K562 (cell line): Measurements from ENCODE around the gene AAMDC. TPM values are rescaled to one million over a fixed set of nuclear protein-coding genes. Genes with fewer than 3 reads are reported as not detected.

Experiments
- ATAC-seq: fragments of 200-7000 bp; cut with Tn5 transposase; 3 replicates; pipeline ENCODE4 v1.9.1; 2020; ENCODE audit warnings: moderate library complexity
- BruUV-seq: library from RNA; stranded (reverse); fragments of 400-500 nt; replicated peaks from 2 replicates; lab custom pipeline; 2021; lab: Mats Ljungman, UMichigan
- CTCF ChIA-PET: fragments of 300-600 bp; formaldehyde crosslinking; extraction: SDS; loops from one replicate; lab custom pipeline; 2021; ENCODE audit warnings: low intra/inter-chr PET ratio; lab: Yijun Ruan, JAX
- POLR2A ChIA-PET: fragments of 300-600, 350-650 bp; sonication (Branson Sonifier 250); formaldehyde crosslinking; extraction: SDS; loops from one replicate; lab custom pipeline; 2021; ENCODE audit warnings: antibody characterized with exemption, inconsistent platforms; lab: Yijun Ruan, JAX
- DNase-seq, 4 experiments: peaks; one replicate each; pipeline versions ENCODE4 v3.0.0 to v3.0.0-alpha.2; 2011 to 2018; ENCODE audit warnings: low spot score in 3 of 4, mixed read lengths in 3 of 4; ENCODE audit errors: extremely low read depth in 1 of 4
- FAIRE-seq: peaks from 2 replicates; lab custom pipeline; 2011; peaks lifted over from hg19 to GRCh38; lab: Jason Lieb, UNC
- H2AFZ ChIP-seq: 2 replicates; pipeline ENCODE4 v1.6.0; 2011; ENCODE audit warnings: low read depth, low read length, control low read depth, inconsistent platforms
- H3K27ac ChIP-seq: fragments of 200-600 bp; 3 replicates; pipeline ENCODE4 v1.8.0; 2011; ENCODE audit warnings: low read depth, mild to moderate bottlenecking, control low read depth, inconsistent platforms, low read length, moderate library complexity, mixed read lengths; ENCODE audit errors: extremely low read depth
- H3K27me3 ChIP-seq, 2 experiments: fragments of 300-600 bp in 1 of 2; 2 replicates in 1 of 2; 3 replicates in 1 of 2; pipeline versions ENCODE4 v1.6.0 to v1.8.0; 2011; ENCODE audit warnings: inconsistent platforms in 2 of 2, low read length in 2 of 2, mild to moderate bottlenecking in 1 of 2, mixed read lengths in 1 of 2, moderate library complexity in 1 of 2; ENCODE audit not compliant: control insufficient read depth in 2 of 2, insufficient read depth in 2 of 2
- H3K36me3 ChIP-seq: fragments of 300-600 bp; 3 replicates; pipeline ENCODE4 v1.8.0; 2011; ENCODE audit warnings: mild to moderate bottlenecking, low read length, inconsistent platforms; ENCODE audit not compliant: control insufficient read depth, insufficient read depth
- H3K4me1 ChIP-seq, 2 experiments: fragments of 200-600 bp in 1 of 2; replicated peaks in 1 of 2; 2 replicates in 1 of 2; 3 replicates in 1 of 2; pipeline versions ENCODE4 v1.5.1 to v1.8.0; 2011; ENCODE audit warnings: inconsistent platforms in 2 of 2, low read length in 2 of 2, mild to moderate bottlenecking in 1 of 2, mixed read lengths in 1 of 2, moderate library complexity in 1 of 2; ENCODE audit not compliant: control insufficient read depth in 2 of 2, insufficient read depth in 2 of 2
- H3K4me2 ChIP-seq: 2 replicates; pipeline ENCODE4 v1.6.1; 2011; ENCODE audit warnings: low read length, control low read depth, inconsistent platforms, mixed read lengths; ENCODE audit not compliant: insufficient read depth
- H3K4me3 ChIP-seq: fragments of 200-600 bp; sonication (generic), shearing (Covaris generic); 2 replicates; pipeline ENCODE4 v1.5.1; 2016; ENCODE audit warnings: control low read depth, inconsistent platforms
- H3K79me2 ChIP-seq: fragments of 200-600 bp; 3 replicates; pipeline ENCODE4 v1.8.0; 2011; ENCODE audit warnings: low read length, inconsistent platforms; ENCODE audit not compliant: control insufficient read depth, insufficient read depth
- H3K9ac ChIP-seq, 2 experiments: 2 replicates each; pipeline versions ENCODE4 v1.6.0 to v1.6.1; 2011; ENCODE audit warnings: low read depth in 2 of 2, low read length in 2 of 2, control low read depth in 1 of 2, inconsistent platforms in 1 of 2, mild to moderate bottlenecking in 1 of 2, mixed read lengths in 1 of 2; ENCODE audit not compliant: insufficient read depth in 1 of 2
- H3K9me1 ChIP-seq: one replicate; pipeline ENCODE4 v1.6.0; 2011; ENCODE audit warnings: inconsistent platforms, mild to moderate bottlenecking, low read length, moderate library complexity; ENCODE audit not compliant: control insufficient read depth, insufficient read depth
- H3K9me3 ChIP-seq: replicated peaks from 2 replicates; pipeline ENCODE4 v1.5.1; 2011; ENCODE audit warnings: low read depth, low read length, inconsistent platforms; ENCODE audit not compliant: control insufficient read depth, insufficient read depth
- H4K20me1 ChIP-seq: replicated peaks from 2 replicates; pipeline ENCODE4 v1.6.1; 2011; ENCODE audit warnings: low read length, inconsistent platforms, mixed read lengths; ENCODE audit not compliant: control insufficient read depth, insufficient read depth
- BHLHE40 ChIP-seq: IDR thresholded peaks from 2 replicates; pipeline ENCODE4 v1.6.1; 2011; ENCODE audit warnings: low read length, improper control_type of control experiment
- CBFA2T3 ChIP-seq: fragments of 450-650 bp; IDR thresholded peaks from 2 replicates; pipeline ENCODE4 v1.6.1; 2017
- CEBPB ChIP-seq: fragments of 450-650 bp; IDR thresholded peaks from 2 replicates; pipeline ENCODE4 v1.6.1; 2016; ENCODE audit warnings: missing genetic modification characterization, missing compliant biosample characterization
- CEBPG ChIP-seq, 3 experiments: fragments of 200-800 bp in 1 of 3; sonication (Bioruptor generic) in 1 of 3; sonication (generic) in 1 of 3; formaldehyde crosslinking in 1 of 3; IDR thresholded peaks in 2 of 3; conservative IDR thresholded peaks in 1 of 3; 2 replicates each; pipeline versions ENCODE4 v1.6.1 to v1.8.0; 2016 to 2022; ENCODE audit warnings: missing compliant biosample characterization in 2 of 3, missing genetic modification characterization in 2 of 3, mild to moderate bottlenecking in 1 of 3, missing genetic modification reagents in 1 of 3
- PURB ChIP-seq: sonication (generic); formaldehyde crosslinking; IDR thresholded peaks from 2 replicates; pipeline ENCODE4 v1.9.0; 2021; ENCODE audit warnings: low read depth, mild to moderate bottlenecking, missing genetic modification reagents
- WGBS: fragments of 100-300 bp; shearing (Covaris generic); methylation state at CpG from one replicate; pipeline ENCODE4 v1.1.6; 2016; ENCODE audit warnings: low coverage, mixed read lengths; ENCODE audit not compliant: insufficient coverage; ENCODE audit errors: missing lambda C conversion rate; 5-methylcytosine and 5-hydroxymethylcytosine counted together
- in situ Hi-C: fragments of 300-500 bp; cut with MboI; formaldehyde crosslinking; loops from 4 replicates; pipeline ENCODE4 v1.15.0; 2018; ENCODE audit warnings: inconsistent platforms, mixed read lengths
- intact Hi-C: fragments of 100-400 bp; cut with micrococcal nuclease; formaldehyde crosslinking; loops from 2 replicates; pipeline ENCODE4 v1.14.2; 2022
- polyA plus RNA-seq, 8 experiments: library from polyadenylated mRNA; depleted of rRNA in 4 of 8; stranded (reverse) in 5 of 8; unstranded in 3 of 8; fragments of >200 nt; fragmentation: Nextera tagmentation in 2 of 8; fragmentation: Illumina TruSeq in 1 of 8; extraction: Ambion mirVana in 2 of 8; extraction: Trizol in 1 of 8; gene quantifications; 2 replicates each; pipeline versions ENCODE4 v1.2.1 to v1.2.3, GENCODE V29; 2011 to 2014; ENCODE audit warnings: inconsistent platforms in 1 of 8, missing spikeins in 1 of 8
- total RNA-seq, 7 experiments: library from RNA; depleted of rRNA in 6 of 7; stranded (reverse); fragments of >200 nt in 6 of 7; fragmentation: Illumina TruSeq in 2 of 7; extraction: Trizol in 2 of 7; gene quantifications; 2 replicates each; pipeline versions ENCODE4 v1.2.1 to v1.2.3, GENCODE V29; 2011 to 2021; ENCODE audit warnings: low replicate concordance in 1 of 7
- TF ChIP-seq, protein P1 (sequence below): IDR thresholded peaks from 2 replicates; pipeline ENCODE4 v1.6.1; 2016; ENCODE audit warnings: missing genetic modification characterization, missing compliant biosample characterization

Gene AAMDC
- total and polyA plus RNA-seq, 9 of the 15 experiments (the other 6 are each of a cell fraction or from before 2014, with no cell fraction given) = 10.4 to 40.6 (median 15.6) TPM

DNA sequence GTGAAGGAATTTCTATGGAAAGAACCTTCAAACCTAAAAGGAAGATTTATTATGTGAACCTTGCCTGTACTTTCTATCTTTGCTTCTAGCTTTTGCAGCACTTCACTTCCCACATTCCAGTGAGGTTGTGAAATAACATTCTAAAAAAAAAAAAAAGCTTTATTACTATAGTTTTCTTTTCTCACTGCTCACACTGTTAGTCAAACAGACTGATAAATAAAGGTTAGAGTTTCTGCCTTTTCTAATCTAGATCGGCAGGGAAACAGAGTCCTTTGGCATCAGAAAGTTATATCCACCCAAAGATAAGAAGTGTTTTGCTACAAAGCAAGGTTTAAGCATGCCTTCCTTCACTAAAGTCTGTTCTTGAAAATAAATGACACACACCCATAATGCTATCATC, 2.8 kb downstream of the AAMDC start (continued):
- no peak for TF ChIP-seq CEBPG (CRISPR knock-in tag; IDR thresholded peaks at IDR 0.05)
- peak in 1 of 2 experiments; percentile 59; a peak in 2 of 4 replicates for TF ChIP-seq CEBPG (tag; conservative IDR thresholded peaks at IDR 0.05 in 1 of 2, IDR thresholded peaks at IDR 0.05 in 1 of 2)
- TF ChIP-seq CEBPB (tag) = peak; percentile 72
- no peak for TF ChIP-seq BHLHE40
- TF ChIP-seq PURB (CRISPR knock-in tag) = no peak

DNA sequence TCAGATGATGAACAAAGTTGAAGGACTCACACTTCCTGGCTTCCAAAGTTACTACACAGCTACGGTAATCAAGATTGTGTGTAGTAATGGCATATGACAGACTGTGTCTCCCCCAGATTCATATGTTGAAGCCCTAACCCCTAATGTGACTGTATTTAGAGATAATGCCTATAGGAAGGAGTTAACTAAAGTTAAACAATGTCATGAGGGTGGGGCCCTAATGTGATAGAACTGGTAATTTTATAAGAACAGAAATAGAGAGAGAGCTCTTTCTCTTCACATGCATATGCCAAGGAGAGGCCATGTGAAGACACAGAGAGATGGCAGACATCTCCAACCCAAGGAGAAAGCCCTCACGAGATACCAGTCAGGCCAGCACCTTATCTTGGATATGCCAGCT, 8.0 kb downstream of the AAMDC start:
- Histone ChIP-seq H3K4me3 (no peak overlapping the region), H3K9me3 (no peaks in the 10 kb centered on the region), H3K27ac (no peak overlapping the region), H3K4me2 (no peak overlapping the region), H3K9ac (no peak overlapping the region), H3K9me1 (no peaks in the 10 kb centered on the region), H3K4me1 (peaks cover 0 to 2% of the 10 kb centered on the region in 2 experiments; a peak in 2 of 5 replicates), H3K79me2 (no peaks in the 10 kb centered on the region), H4K20me1 (no peaks in the 10 kb centered on the region), H3K27me3 (no peaks in the 10 kb centered on the region), H3K36me3 (no peaks in the 10 kb centered on the region), H2AFZ (no peak overlapping the region)
- no peak for DNase-seq
- no peak for ATAC-seq
- ChIA-PET CTCF (no interaction called here), POLR2A (interaction anchor here (0.6 kb wide), 1 partner anchor 1082 kb away, joined by 4 read pairs; no protein-coding TSS in a partner anchor)
- no TSS peak for BruUV-seq
- TF ChIP-seq, protein P1, sequence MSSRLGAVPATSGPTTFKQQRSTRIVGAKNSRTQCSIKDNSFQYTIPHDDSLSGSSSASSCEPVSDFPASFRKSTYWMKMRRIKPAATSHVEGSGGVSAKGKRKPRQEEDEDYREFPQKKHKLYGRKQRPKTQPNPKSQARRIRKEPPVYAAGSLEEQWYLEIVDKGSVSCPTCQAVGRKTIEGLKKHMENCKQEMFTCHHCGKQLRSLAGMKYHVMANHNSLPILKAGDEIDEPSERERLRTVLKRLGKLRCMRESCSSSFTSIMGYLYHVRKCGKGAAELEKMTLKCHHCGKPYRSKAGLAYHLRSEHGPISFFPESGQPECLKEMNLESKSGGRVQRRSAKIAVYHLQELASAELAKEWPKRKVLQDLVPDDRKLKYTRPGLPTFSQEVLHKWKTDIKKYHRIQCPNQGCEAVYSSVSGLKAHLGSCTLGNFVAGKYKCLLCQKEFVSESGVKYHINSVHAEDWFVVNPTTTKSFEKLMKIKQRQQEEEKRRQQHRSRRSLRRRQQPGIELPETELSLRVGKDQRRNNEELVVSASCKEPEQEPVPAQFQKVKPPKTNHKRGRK (tag) = no peak
- peak; percentile 28; the same call in 1 of the 2 replicates for TF ChIP-seq CBFA2T3
- in situ Hi-C loops (no loop called here), intact Hi-C loops (no loop called here)
- WGBS = 17% methylated on average over 2 of the region's 2 CpGs
- no peak for FAIRE-seq
